ENCODE data around the gene STAU1.

Gene STAU1

GRCh38 chr20:49115564-49115963 lies 72.6 kb downstream of the STAU1 start:
- no peak for DNase-seq (ENCODE audit: low read depth in 1 of 2, low spot score in 1 of 2)
- Histone ChIP-seq H3K27me3 (ENCODE audit: insufficient read depth, poor library complexity, severe bottlenecking) (no peaks in the 10 kb centered on the region), H3K4me3 (replicated peaks; ENCODE audit: insufficient read depth, low read length) (no peak overlapping the region), H3K27ac (replicated peaks) (no peak overlapping the region)
- TF ChIP-seq SPI1 (IDR thresholded peaks at IDR 0.05; ENCODE audit: borderline replicate concordance, low read depth): no peak
- TF ChIP-seq GABPA (IDR thresholded peaks at IDR 0.05; ENCODE audit: low read depth): no peak
- TF ChIP-seq POLR2AphosphoS5 (IDR thresholded peaks at IDR 0.05; ENCODE audit: low read depth): no peak
- TF ChIP-seq, protein P1, sequence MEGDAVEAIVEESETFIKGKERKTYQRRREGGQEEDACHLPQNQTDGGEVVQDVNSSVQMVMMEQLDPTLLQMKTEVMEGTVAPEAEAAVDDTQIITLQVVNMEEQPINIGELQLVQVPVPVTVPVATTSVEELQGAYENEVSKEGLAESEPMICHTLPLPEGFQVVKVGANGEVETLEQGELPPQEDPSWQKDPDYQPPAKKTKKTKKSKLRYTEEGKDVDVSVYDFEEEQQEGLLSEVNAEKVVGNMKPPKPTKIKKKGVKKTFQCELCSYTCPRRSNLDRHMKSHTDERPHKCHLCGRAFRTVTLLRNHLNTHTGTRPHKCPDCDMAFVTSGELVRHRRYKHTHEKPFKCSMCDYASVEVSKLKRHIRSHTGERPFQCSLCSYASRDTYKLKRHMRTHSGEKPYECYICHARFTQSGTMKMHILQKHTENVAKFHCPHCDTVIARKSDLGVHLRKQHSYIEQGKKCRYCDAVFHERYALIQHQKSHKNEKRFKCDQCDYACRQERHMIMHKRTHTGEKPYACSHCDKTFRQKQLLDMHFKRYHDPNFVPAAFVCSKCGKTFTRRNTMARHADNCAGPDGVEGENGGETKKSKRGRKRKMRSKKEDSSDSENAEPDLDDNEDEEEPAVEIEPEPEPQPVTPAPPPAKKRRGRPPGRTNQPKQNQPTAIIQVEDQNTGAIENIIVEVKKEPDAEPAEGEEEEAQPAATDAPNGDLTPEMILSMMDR (IDR thresholded peaks at IDR 0.05; ENCODE audit: insufficient read depth, low read length): no peak
- no peak for TF ChIP-seq REST (IDR thresholded peaks at IDR 0.05; ENCODE audit: insufficient replicate concordance, low read depth)

GRCh38 chr20:49112596-49113274 lies 75.4 kb downstream of the STAU1 start:
- TF ChIP-seq REST (IDR thresholded peaks at IDR 0.05; ENCODE audit: insufficient replicate concordance, low read depth): no peak
- TF ChIP-seq POLR2AphosphoS5 (IDR thresholded peaks at IDR 0.05; ENCODE audit: low read depth): no peak
- no peak for TF ChIP-seq GABPA (IDR thresholded peaks at IDR 0.05; ENCODE audit: low read depth)
- no peak for TF ChIP-seq SPI1 (IDR thresholded peaks at IDR 0.05; ENCODE audit: borderline replicate concordance, low read depth)
- TF ChIP-seq, protein P1 (IDR thresholded peaks at IDR 0.05; ENCODE audit: insufficient read depth, low read length): no peak
- Histone ChIP-seq H3K27ac (replicated peaks) (no peak overlapping the region), H3K27me3 (ENCODE audit: insufficient read depth, poor library complexity, severe bottlenecking) (no peaks in the 10 kb centered on the region), H3K4me3 (replicated peaks; ENCODE audit: insufficient read depth, low read length) (no peak overlapping the region)
- no peak for DNase-seq (ENCODE audit: low read depth in 1 of 2, low spot score in 1 of 2)

- no peak for TF ChIP-seq REST (IDR thresholded peaks at IDR 0.05; ENCODE audit: insufficient replicate concordance, low read depth)
- DNase-seq (ENCODE audit: low read depth in 1 of 2, low spot score in 1 of 2): no peak
- no peak overlapping the region for H3K4me3 ChIP-seq (replicated peaks; ENCODE audit: insufficient read depth, low read length)
- H3K27ac ChIP-seq (replicated peaks): no peak overlapping the region
- H3K27me3 ChIP-seq (ENCODE audit: insufficient read depth, poor library complexity, severe bottlenecking): no peaks in the 10 kb centered on the region
Observed at GRCh38 chr20:49110767-49111694, 77.1 kb downstream of the STAU1 start.

All from HL-60 (cell line).